Measurements from ENCODE around the gene TENT5C.

DNA sequence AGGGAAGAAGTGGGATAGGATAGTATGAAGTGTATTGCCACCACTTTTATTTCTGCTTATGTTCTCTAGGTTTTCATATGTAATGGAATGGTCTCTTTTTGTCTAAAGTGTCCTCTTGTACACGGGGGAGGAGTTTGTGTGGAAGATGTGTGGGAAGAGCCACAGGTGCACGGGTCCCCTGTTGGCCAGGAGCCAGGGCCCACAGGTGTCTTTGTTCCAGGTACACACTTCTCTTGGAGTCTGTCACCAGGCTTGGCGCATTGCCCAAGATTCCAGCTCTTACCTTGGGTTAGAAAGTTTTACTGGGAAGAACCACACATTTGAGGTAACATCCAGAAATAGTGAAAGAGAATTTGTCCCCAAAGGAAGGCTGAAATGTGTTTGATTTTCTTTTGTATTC lies 10.5 kb downstream of the TENT5C start:
- TF ChIP-seq CTCF (IDR thresholded peaks at IDR 0.05; ENCODE audit: insufficient read depth, low read length) (no peak), GABPA (IDR thresholded peaks at IDR 0.05; ENCODE audit: low read depth) (no peak), POLR2AphosphoS5 (IDR thresholded peaks at IDR 0.05; ENCODE audit: low read depth) (no peak)
- TF ChIP-seq, protein P1, sequence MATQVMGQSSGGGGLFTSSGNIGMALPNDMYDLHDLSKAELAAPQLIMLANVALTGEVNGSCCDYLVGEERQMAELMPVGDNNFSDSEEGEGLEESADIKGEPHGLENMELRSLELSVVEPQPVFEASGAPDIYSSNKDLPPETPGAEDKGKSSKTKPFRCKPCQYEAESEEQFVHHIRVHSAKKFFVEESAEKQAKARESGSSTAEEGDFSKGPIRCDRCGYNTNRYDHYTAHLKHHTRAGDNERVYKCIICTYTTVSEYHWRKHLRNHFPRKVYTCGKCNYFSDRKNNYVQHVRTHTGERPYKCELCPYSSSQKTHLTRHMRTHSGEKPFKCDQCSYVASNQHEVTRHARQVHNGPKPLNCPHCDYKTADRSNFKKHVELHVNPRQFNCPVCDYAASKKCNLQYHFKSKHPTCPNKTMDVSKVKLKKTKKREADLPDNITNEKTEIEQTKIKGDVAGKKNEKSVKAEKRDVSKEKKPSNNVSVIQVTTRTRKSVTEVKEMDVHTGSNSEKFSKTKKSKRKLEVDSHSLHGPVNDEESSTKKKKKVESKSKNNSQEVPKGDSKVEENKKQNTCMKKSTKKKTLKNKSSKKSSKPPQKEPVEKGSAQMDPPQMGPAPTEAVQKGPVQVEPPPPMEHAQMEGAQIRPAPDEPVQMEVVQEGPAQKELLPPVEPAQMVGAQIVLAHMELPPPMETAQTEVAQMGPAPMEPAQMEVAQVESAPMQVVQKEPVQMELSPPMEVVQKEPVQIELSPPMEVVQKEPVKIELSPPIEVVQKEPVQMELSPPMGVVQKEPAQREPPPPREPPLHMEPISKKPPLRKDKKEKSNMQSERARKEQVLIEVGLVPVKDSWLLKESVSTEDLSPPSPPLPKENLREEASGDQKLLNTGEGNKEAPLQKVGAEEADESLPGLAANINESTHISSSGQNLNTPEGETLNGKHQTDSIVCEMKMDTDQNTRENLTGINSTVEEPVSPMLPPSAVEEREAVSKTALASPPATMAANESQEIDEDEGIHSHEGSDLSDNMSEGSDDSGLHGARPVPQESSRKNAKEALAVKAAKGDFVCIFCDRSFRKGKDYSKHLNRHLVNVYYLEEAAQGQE (IDR thresholded peaks at IDR 0.05; ENCODE audit: insufficient replicate concordance, low read depth): no peak
